Large intestine (tissue), 3 donors: ENCODE measurements around the gene GALNTL6. TPM values are rescaled to one million over a fixed set of nuclear protein-coding genes. Genes with fewer than 3 reads are reported as not detected.
A peak's percentile ranks its signal among the peaks of the same experiment; 100 is the strongest.

ENCODE experiments used
- DNase-seq, 2 donors: peaks; one replicate each; pipeline versions ENCODE4 v3.0.0 to v3.0.0-alpha.2; 2013
- H3K27ac ChIP-seq: one replicate; pipeline ENCODE4 v1.5.1; 2013; ENCODE audit warnings: low read length
- H3K27me3 ChIP-seq: 2 replicates; pipeline ENCODE4 v1.6.1; 2013; ENCODE audit warnings: low read length; ENCODE audit not compliant: control insufficient read depth, insufficient read depth
- H3K36me3 ChIP-seq: 2 replicates; pipeline ENCODE4 v1.6.1; 2013; ENCODE audit warnings: low read length; ENCODE audit not compliant: control insufficient read depth, insufficient read depth
- H3K4me1 ChIP-seq: one replicate; pipeline ENCODE4 v1.6.1; 2013; ENCODE audit warnings: low read length; ENCODE audit not compliant: control insufficient read depth, insufficient read depth
- H3K4me3 ChIP-seq: one replicate; pipeline ENCODE4 v1.5.1; 2013; ENCODE audit warnings: low read length
- H3K9me3 ChIP-seq: one replicate; pipeline ENCODE4 v1.6.1; 2013; ENCODE audit warnings: mild to moderate bottlenecking, low read depth, low read length, moderate library complexity; ENCODE audit not compliant: control insufficient read depth
- WGBS: methylation state at CpG from one replicate; pipeline ENCODE4 v1.1.5; 2013; ENCODE audit warnings: low lambda C conversion rate; ENCODE audit not compliant: insufficient coverage; 5-methylcytosine and 5-hydroxymethylcytosine counted together
- polyA plus RNA-seq: library from polyadenylated mRNA; unstranded; fragments of 120-200 nt; gene quantifications from one replicate; pipeline ENCODE4 v1.2.1, GENCODE V29; 2013

Gene GALNTL6
- polyA plus RNA-seq, 1 donor, result 0.84 TPM

DNA sequence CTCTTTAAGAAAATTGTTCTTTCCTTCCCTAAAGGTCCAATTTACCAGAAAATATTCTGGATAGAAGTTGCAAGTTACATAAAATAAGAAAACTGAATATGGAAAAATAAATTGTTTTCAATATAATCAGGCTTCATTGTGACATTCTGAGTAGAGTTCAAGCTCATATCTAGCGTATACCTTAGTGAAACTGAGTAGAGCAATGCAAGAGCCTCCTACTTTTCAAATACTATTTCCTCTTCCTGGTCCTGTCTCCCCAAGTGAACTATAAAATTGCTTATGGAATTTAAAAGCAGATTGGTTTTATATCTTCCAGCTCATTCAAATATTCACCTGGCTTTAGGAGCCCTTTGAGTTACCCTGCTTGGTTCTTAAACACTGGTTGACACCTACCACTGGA, 1166.1 kb downstream of the GALNTL6 start:
- no peak for DNase-seq
- no CpG with 5 or more reads among the region's 1 CpG for WGBS

GRCh38 chr4:172980219-172980618, 1167.0 kb downstream of the GALNTL6 start:
- Histone ChIP-seq H3K4me3 (no peak overlapping the region), H3K36me3 (no peaks in the 10 kb centered on the region), H3K9me3 (peaks cover 3% of the 10 kb centered on the region), H3K27ac (no peak overlapping the region), H3K4me1 (no peaks in the 10 kb centered on the region), H3K27me3 (no peaks in the 10 kb centered on the region)
- no peak for DNase-seq
- WGBS, result no CpG with 5 or more reads among the region's 3 CpGs

More for the DNA sequence above, 1166.1 kb downstream of the GALNTL6 start:
- Histone ChIP-seq H3K27ac (no peak overlapping the region), H3K4me1 (no peaks in the 10 kb centered on the region), H3K36me3 (no peaks in the 10 kb centered on the region), H3K9me3 (peaks cover 3% of the 10 kb centered on the region), H3K4me3 (no peak overlapping the region), H3K27me3 (no peaks in the 10 kb centered on the region)

DNA sequence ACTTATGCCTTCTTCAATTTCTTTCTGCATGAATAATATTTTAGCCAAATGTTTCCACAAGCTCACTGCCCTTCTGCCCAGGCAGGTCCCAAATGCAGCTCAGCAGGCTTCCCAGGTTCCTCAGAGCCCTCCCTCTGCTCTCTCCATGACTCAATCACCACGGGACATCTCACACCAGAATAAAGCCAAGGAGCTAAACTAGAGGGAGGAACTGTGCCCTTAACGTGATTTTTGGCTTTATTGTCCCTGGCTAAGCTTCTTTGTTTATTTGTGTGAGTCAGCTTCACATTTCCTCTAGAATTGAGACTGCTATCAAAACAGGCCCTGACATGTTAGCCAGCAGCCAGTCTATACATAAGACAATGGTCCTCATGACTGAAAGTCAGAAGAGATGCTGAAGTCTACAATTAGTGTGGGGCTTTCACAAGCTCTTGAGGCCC, 1169.0 kb downstream of the GALNTL6 start:
- no peaks in the 10 kb centered on the region for H3K4me1 ChIP-seq
- H3K36me3 ChIP-seq, result no peaks in the 10 kb centered on the region
- H3K27ac ChIP-seq, result no peak overlapping the region
- no peak overlapping the region for H3K4me3 ChIP-seq
- no peaks in the 10 kb centered on the region for H3K27me3 ChIP-seq
- no CpG with 5 or more reads among the region's 2 CpGs for WGBS
- DNase-seq, result no peak
- H3K9me3 ChIP-seq, result peaks cover 3% of the 10 kb centered on the region

DNA sequence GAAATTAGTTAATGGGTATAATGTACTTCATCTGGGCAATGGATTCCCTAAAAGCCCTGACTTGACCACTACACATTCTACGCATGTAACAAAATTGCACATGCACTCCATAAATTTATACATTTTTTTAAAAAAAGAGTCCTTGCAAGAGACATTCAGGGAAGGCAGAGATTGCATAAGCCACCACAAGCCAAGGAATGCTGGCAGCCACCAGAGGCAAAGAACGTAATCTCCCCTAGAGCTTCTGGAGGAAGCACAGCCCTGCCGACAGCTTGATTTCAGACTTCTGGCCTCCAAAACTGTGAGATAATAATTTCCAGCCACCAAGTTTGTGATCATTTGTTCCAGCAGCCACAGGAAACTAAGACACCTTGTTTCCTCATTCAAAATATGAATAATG, 1169.8 kb downstream of the GALNTL6 start:
- no peaks in the 10 kb centered on the region for H3K27me3 ChIP-seq
- H3K36me3 ChIP-seq, result no peaks in the 10 kb centered on the region
- no peak overlapping the region for H3K4me3 ChIP-seq
- no peaks in the 10 kb centered on the region for H3K4me1 ChIP-seq
- no peak for DNase-seq
- H3K27ac ChIP-seq, result no peak overlapping the region
- WGBS, result 100% methylated on average over 1 of the region's 3 CpGs
- H3K9me3 ChIP-seq, result peaks cover 3% of the 10 kb centered on the region

DNA sequence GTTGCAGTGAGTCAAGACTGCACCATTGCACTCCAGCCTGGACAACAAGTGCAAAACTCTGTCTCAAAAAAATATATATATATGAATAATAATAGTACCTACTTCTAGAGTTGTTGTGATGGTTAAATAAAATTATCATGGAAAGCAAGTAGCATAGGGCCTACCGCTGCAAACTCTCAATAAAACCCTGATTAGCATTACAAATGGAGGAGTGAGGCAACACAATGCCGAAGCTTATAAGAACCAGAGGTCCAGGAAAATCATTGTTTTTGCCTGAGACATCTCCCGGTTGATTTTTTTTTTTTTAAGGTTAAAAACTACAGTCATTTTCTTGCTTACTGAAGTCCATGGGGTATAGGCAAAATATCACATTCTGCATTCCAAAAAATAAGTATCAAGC, 1170.4 kb downstream of the GALNTL6 start:
- 100% methylated on average over 1 of the region's 3 CpGs for WGBS
- Histone ChIP-seq H3K9me3 (peaks cover 6% of the 10 kb centered on the region), H3K4me1 (peaks cover 2% of the 10 kb centered on the region), H3K36me3 (no peaks in the 10 kb centered on the region), H3K27me3 (no peaks in the 10 kb centered on the region), H3K27ac (no peak overlapping the region), H3K4me3 (no peak overlapping the region)
- no peak for DNase-seq

GRCh38 chr4:172985552-172985951, 1172.3 kb downstream of the GALNTL6 start:
- Histone ChIP-seq H3K27ac (no peak overlapping the region), H3K27me3 (no peaks in the 10 kb centered on the region), H3K36me3 (no peaks in the 10 kb centered on the region), H3K4me1 (peaks cover 17% of the 10 kb centered on the region), H3K9me3 (peaks cover 7% of the 10 kb centered on the region), H3K4me3 (no peak overlapping the region)
- DNase-seq, result no peak
- WGBS, result no CpG with 5 or more reads among the region's 2 CpGs

DNA sequence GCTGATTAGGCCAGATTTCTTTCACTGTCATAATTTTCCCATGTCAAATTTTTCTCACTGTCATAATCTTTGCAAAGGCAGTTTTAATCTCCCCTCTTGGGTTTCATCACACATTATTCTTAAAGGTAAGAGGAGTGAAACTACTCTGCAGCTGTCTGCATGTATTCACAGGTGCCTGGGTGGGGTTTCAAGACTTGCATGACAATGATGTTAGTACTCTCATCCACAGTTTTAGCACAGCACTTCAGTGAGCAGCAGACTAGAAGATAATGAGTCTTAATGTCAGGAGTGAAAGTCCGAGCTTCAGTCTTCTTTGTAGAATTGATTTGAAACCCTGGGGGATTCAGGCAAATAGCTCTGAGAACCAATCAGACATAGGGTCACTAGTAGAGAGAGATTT, 1172.9 kb downstream of the GALNTL6 start:
- Histone ChIP-seq H3K27ac (no peak overlapping the region), H3K9me3 (peaks cover 7% of the 10 kb centered on the region), H3K4me3 (no peak overlapping the region), H3K4me1 (peaks cover 17% of the 10 kb centered on the region), H3K27me3 (no peaks in the 10 kb centered on the region), H3K36me3 (no peaks in the 10 kb centered on the region)
- WGBS, result no CpG with 5 or more reads among the region's 1 CpG
- no peak for DNase-seq

DNA sequence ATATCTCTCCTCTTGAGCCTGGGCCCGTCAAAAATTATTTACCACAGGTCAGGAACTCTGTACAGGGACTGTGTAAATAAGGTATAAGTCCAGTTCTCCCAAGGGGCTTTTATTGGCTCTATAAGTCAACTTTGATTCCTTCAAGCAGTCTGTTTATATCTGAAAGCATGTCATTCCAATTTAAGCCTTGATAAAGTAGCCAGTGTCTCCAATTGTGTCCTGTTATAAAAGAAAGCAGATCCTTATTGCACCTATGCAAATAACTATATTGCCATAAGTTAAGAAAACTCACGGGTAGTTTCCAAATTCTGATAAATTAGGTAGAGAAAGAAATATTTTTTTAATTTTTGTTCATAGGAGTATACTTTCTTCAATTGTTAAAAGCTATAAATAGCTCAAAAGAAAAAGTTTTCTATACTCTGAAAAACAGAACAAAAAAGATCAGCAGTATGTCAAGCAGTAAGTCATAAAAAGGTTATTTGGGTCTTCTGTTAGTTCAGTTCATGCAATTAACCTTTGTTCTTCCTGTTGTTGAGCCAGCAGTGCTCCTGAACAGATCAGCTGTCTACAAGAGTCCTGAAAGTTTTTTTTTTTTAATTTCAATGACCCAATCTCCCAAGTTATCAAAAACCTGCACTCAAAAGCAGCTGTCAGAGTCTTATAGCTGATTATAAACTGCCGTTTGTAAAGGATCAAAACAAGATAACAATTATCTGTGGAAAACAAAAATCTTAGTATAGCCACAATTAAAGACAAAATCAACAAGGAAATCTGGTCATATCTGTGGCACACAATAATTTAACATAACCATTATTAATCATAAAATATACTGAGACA, 1177.0 kb downstream of the GALNTL6 start:
- DNase-seq, result peak; percentile 52 to 84
- H3K27ac ChIP-seq, result peak overlapping the region; percentile 77
- H3K4me1 ChIP-seq, result peaks cover 26% of the 10 kb centered on the region
- no peak overlapping the region for H3K4me3 ChIP-seq
- H3K36me3 ChIP-seq, result no peaks in the 10 kb centered on the region
- 0% methylated on average over 1 of the region's 3 CpGs for WGBS
- peaks cover 4% of the 10 kb centered on the region for H3K9me3 ChIP-seq
- no peaks in the 10 kb centered on the region for H3K27me3 ChIP-seq

DNA sequence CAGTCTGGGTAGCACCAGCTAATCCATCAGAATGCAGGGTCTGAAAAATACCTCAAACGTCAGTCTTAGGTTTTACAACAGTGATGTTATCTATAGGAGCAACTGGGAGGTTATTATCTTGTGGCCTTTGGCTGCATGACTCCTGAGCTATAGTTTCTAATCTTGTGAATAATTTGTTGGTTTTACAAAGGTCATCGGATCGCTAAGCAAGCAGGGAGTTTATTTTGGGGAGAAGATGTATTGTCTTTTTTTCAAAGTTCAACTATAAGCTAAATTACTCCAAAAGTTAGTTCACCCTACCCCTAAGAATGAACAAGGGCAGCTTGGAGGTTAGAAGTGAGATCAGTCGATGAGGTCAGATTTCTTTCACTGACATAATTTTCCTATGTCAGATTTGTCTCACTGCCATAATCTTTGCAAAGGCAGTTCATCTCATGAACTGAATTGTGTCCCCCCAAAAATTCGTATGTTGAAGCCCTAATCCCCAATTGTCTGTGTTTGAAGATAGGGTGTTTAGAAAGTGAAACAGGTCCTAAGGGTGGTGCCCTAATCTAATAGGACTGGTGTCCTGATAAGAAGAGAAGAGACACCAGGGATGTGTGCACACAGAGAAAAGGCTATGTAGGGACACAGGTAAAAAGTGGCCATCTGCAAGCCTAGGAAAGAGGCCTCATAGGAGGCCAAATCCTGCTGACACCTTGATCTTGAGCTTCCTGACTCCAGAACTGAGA, 1179.6 kb downstream of the GALNTL6 start:
- WGBS, result 20% methylated on average over 1 of the region's 5 CpGs
- Histone ChIP-seq H3K36me3 (no peaks in the 10 kb centered on the region), H3K4me3 (no peak overlapping the region), H3K9me3 (peaks cover 4% of the 10 kb centered on the region), H3K27ac (peak overlapping the region; percentile 45), H3K4me1 (peaks cover 26% of the 10 kb centered on the region), H3K27me3 (no peaks in the 10 kb centered on the region)
- peak in 1 of 2 donors; percentile 29 for DNase-seq

DNA sequence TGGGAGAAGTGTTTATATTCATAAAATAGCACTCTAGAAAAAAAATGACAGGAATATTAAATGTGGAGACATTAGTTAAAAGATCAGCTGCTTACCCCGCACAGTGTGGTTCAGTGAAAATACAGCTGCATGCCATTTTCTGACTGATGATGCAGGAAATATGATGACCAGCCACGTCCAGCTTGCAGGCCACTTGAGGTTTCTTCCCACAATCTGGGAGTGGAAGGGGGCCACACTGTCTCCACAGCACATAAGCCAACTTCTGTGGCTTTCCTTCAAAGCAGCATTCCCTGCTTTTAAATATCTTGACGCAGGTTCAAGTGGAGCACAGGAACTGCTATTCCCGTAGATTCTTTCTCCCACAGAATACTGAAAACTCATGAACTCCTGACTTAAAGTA, 1182.0 kb downstream of the GALNTL6 start:
- no peaks in the 10 kb centered on the region for H3K9me3 ChIP-seq
- no CpG with 5 or more reads among the region's 4 CpGs for WGBS

More for the DNA sequence above, 1182.0 kb downstream of the GALNTL6 start:
- Histone ChIP-seq H3K4me3 (no peak overlapping the region), H3K27ac (no peak overlapping the region), H3K4me1 (peaks cover 13% of the 10 kb centered on the region), H3K27me3 (no peaks in the 10 kb centered on the region), H3K36me3 (no peaks in the 10 kb centered on the region)
- no peak for DNase-seq
